HUES6 (cell line): ENCODE results near the gene CHRNA4.
"Not testable (repeated sequence)": the region's sequence is repeated elsewhere in the genome, so short reads cannot be mapped to it uniquely, and the experiment has no call there.

Source experiments
- H3K27ac ChIP-seq: 2 replicates; pipeline ENCODE4 v1.7.0; 2013; ENCODE audit warnings: low read depth, mild to moderate bottlenecking, low read length, inconsistent platforms
- H3K27me3 ChIP-seq: 2 replicates; pipeline ENCODE4 v1.6.1; 2013; ENCODE audit warnings: low read length; ENCODE audit not compliant: control insufficient read depth, insufficient read depth
- H3K36me3 ChIP-seq: 2 replicates; pipeline ENCODE4 v1.6.1; 2013; ENCODE audit warnings: low read length; ENCODE audit not compliant: control insufficient read depth, insufficient read depth
- H3K4me1 ChIP-seq: 2 replicates; pipeline ENCODE4 v1.6.1; 2013; ENCODE audit warnings: low read length; ENCODE audit not compliant: control insufficient read depth, insufficient read depth
- H3K4me3 ChIP-seq: 2 replicates; pipeline ENCODE4 v1.5.1; 2013; ENCODE audit warnings: low read depth, low read length
- H3K9ac ChIP-seq: one replicate; pipeline ENCODE4 v1.6.1; 2013; ENCODE audit warnings: mild to moderate bottlenecking, low read length
- H3K9me3 ChIP-seq: 2 replicates; pipeline ENCODE4 v1.6.1; 2013; ENCODE audit warnings: low read depth, low read length; ENCODE audit not compliant: control insufficient read depth, insufficient read depth

CHRNA4 gene

GRCh38 chr20:63344616-63345327, 16.4 kb downstream of the CHRNA4 start:
- Histone ChIP-seq H3K9me3 (no peaks in the 10 kb centered on the region), H3K4me3 (no peak overlapping the region), H3K9ac (no peak overlapping the region), H3K36me3 (no peaks in the 10 kb centered on the region), H3K27me3 (no peaks in the 10 kb centered on the region), H3K4me1 (no peaks in the 10 kb centered on the region), H3K27ac (no peak overlapping the region)

GRCh38 chr20:63343460-63344445, 17.4 kb downstream of the CHRNA4 start:
- Histone ChIP-seq H3K36me3 (no peaks in the 10 kb centered on the region), H3K27me3 (no peaks in the 10 kb centered on the region), H3K27ac (no peak overlapping the region), H3K4me1 (no peaks in the 10 kb centered on the region), H3K9ac (no peak overlapping the region), H3K4me3 (no peak overlapping the region), H3K9me3 (no peaks in the 10 kb centered on the region)

GRCh38 chr20:63342561-63343459, 18.3 kb downstream of the CHRNA4 start:
- Histone ChIP-seq H3K9me3 (no peaks in the 10 kb centered on the region), H3K27me3 (peaks cover 9% of the 10 kb centered on the region), H3K4me1 (no peaks in the 10 kb centered on the region), H3K27ac (no peak overlapping the region), H3K9ac (no peak overlapping the region), H3K36me3 (no peaks in the 10 kb centered on the region), H3K4me3 (no peak overlapping the region)

- peaks cover 11% of the 10 kb centered on the region for H3K27me3 ChIP-seq
- not testable (repeated sequence) for H3K9me3 ChIP-seq, H3K36me3 ChIP-seq, H3K4me1 ChIP-seq, H3K27ac ChIP-seq, H3K4me3 ChIP-seq, H3K9ac ChIP-seq
Observed at GRCh38 chr20:63340158-63340688, 20.9 kb downstream of the CHRNA4 start.

GRCh38 chr20:63339154-63340094, 21.7 kb downstream of the CHRNA4 start:
- not testable (repeated sequence) for H3K4me1 ChIP-seq

GRCh38 chr20:63337786-63338420, 23.2 kb downstream of the CHRNA4 start:
- Histone ChIP-seq H3K9ac (no peak overlapping the region), H3K27ac (no peak overlapping the region), H3K4me3 (no peak overlapping the region), H3K27me3 (peaks cover 11% of the 10 kb centered on the region), H3K4me1 (no peaks in the 10 kb centered on the region), H3K36me3 (no peaks in the 10 kb centered on the region), H3K9me3 (peaks cover 4% of the 10 kb centered on the region; the same call in 1 of the 2 replicates)

More at GRCh38 chr20:63339154-63340094, 21.7 kb downstream of the CHRNA4 start:
- not testable (repeated sequence) for H3K4me3 ChIP-seq, H3K9ac ChIP-seq, H3K27ac ChIP-seq, H3K36me3 ChIP-seq, H3K9me3 ChIP-seq
- H3K27me3 ChIP-seq: peaks cover 11% of the 10 kb centered on the region

GRCh38 chr20:63336232-63336752, 24.9 kb downstream of the CHRNA4 start:
- Histone ChIP-seq H3K27ac (no peak overlapping the region), H3K4me3 (no peak overlapping the region), H3K4me1 (no peaks in the 10 kb centered on the region), H3K9me3 (peaks cover 12% of the 10 kb centered on the region), H3K27me3 (peaks cover 11% of the 10 kb centered on the region), H3K9ac (no peak overlapping the region), H3K36me3 (no peaks in the 10 kb centered on the region)

- H3K27ac ChIP-seq: no peak overlapping the region
- H3K9me3 ChIP-seq: peaks cover 12% of the 10 kb centered on the region
- H3K36me3 ChIP-seq: no peaks in the 10 kb centered on the region
- H3K4me3 ChIP-seq: no peak overlapping the region
- H3K27me3 ChIP-seq: peaks cover 11% of the 10 kb centered on the region
- H3K4me1 ChIP-seq: no peaks in the 10 kb centered on the region
- H3K9ac ChIP-seq: no peak overlapping the region
Observed at GRCh38 chr20:63335711-63336110, 25.4 kb downstream of the CHRNA4 start.

GRCh38 chr20:63335060-63335459, 26.1 kb downstream of the CHRNA4 start:
- H3K27ac ChIP-seq, H3K4me3 ChIP-seq, H3K36me3 ChIP-seq, H3K9ac ChIP-seq, H3K4me1 ChIP-seq: not testable (repeated sequence)
- H3K27me3 ChIP-seq: peaks cover 11% of the 10 kb centered on the region
- H3K9me3 ChIP-seq: peaks cover 12% of the 10 kb centered on the region
